B cell (primary cell): ENCODE measurements around the gene VOPP1. TPM values are rescaled to one million over a fixed set of nuclear protein-coding genes. Genes with fewer than 3 reads are reported as not detected.
A peak's percentile ranks its signal among the peaks of the same experiment; 100 is the strongest.

Experiments
- ATAC-seq: fragments of 200-7000 bp; cut with Tn5 transposase; one replicate; pipeline ENCODE4 v1.10.0; 2021; ENCODE audit warnings: low read depth, mild to moderate bottlenecking, moderate number of reproducible peaks, moderate library complexity
- CTCF ChIA-PET: fragments of 350-600 bp; sonication (Branson Sonifier 250); formaldehyde crosslinking; loops from one replicate; lab custom pipeline; 2021; ENCODE audit warnings: antibody characterized with exemption, inconsistent platforms; lab: Charles Lee
- POLR2A ChIA-PET: fragments of 350-600 bp; sonication (Branson Sonifier 250); formaldehyde crosslinking; loops from one replicate; lab custom pipeline; 2021; ENCODE audit warnings: antibody characterized with exemption; lab: Charles Lee
- DNase-seq: peaks from one replicate; pipeline ENCODE4 v3.0.0; 2013
- H2AFZ ChIP-seq: 2 replicates; pipeline ENCODE4 v1.6.1; 2012; ENCODE audit warnings: mild to moderate bottlenecking, low read depth, low read length; ENCODE audit not compliant: insufficient read depth, poor library complexity, severe bottlenecking
- H3K27ac ChIP-seq, 2 donors: 1 replicate in 1 of 2; 2 replicates in 1 of 2; pipeline ENCODE4 v1.5.1; 2012 to 2013; ENCODE audit warnings: low read length in 2 of 2, mild to moderate bottlenecking in 2 of 2, moderate library complexity in 1 of 2
- H3K27me3 ChIP-seq, 4 experiments: fragments of 200-600 bp in 1 of 4; sonication (generic) in 1 of 4; replicated peaks in 1 of 4; 1 replicate in 2 of 4; 2 replicates in 2 of 4; pipeline versions ENCODE4 v1.6.1 to v1.7.0; 2013 to 2016; ENCODE audit warnings: low read length in 3 of 4, mild to moderate bottlenecking in 2 of 4, mixed read lengths in 1 of 4, moderate library complexity in 1 of 4; ENCODE audit not compliant: insufficient read depth in 4 of 4, control insufficient read depth in 3 of 4; ENCODE audit errors: control extremely low read depth in 1 of 4
- H3K36me3 ChIP-seq, 2 experiments: replicated peaks in 1 of 2; 1 replicate in 1 of 2; 2 replicates in 1 of 2; pipeline versions ENCODE4 v1.6.1 to v1.7.1; 2013; ENCODE audit warnings: low read length in 1 of 2; ENCODE audit not compliant: insufficient read depth in 2 of 2, control insufficient read depth in 1 of 2; ENCODE audit errors: control extremely low read depth in 1 of 2, extremely low read depth in 1 of 2
- H3K4me1 ChIP-seq, 2 donors: fragments of 200-600 bp in 1 of 2; sonication (generic) in 1 of 2; 1 replicate in 1 of 2; 2 replicates in 1 of 2; pipeline versions ENCODE4 v1.5.1 to v1.6.1; 2013 to 2017; ENCODE audit warnings: low read length in 2 of 2; ENCODE audit not compliant: control insufficient read depth in 2 of 2, insufficient read depth in 2 of 2
- H3K4me2 ChIP-seq: replicated peaks from 2 replicates; pipeline ENCODE3; 2012; ENCODE audit warnings: mild to moderate bottlenecking, low read depth, low read length; ENCODE audit not compliant: poor library complexity, severe bottlenecking
- H3K4me3 ChIP-seq, 5 experiments: fragments of 200-600 bp in 1 of 5; sonication (generic) in 1 of 5; 1 replicate in 3 of 5; 2 replicates in 2 of 5; pipeline versions ENCODE4 v1.5.1 to v1.7.0; 2011 to 2016; ENCODE audit warnings: low read length in 4 of 5, mild to moderate bottlenecking in 4 of 5, low read depth in 2 of 5, control low read depth in 1 of 5, moderate library complexity in 1 of 5; ENCODE audit not compliant: insufficient read depth in 1 of 5; ENCODE audit errors: control extremely low read depth in 1 of 5, extremely low read depth in 1 of 5
- H3K79me2 ChIP-seq: fragments of 200-600 bp; sonication (generic); one replicate; pipeline ENCODE4 v1.6.0; 2016; ENCODE audit warnings: low read length; ENCODE audit not compliant: control insufficient read depth, insufficient read depth
- H3K9ac ChIP-seq: fragments of 200-600 bp; sonication (generic); 2 replicates; pipeline ENCODE4 v1.6.1; 2017; ENCODE audit warnings: mild to moderate bottlenecking, low read length, moderate library complexity
- H3K9me3 ChIP-seq, 3 donors: one replicate each; pipeline versions ENCODE4 v1.6.1 to v1.7.1; 2013; ENCODE audit warnings: low read length in 2 of 3; ENCODE audit not compliant: control insufficient read depth in 2 of 3, insufficient read depth in 1 of 3; ENCODE audit errors: control extremely low read depth in 1 of 3
- H4K20me1 ChIP-seq: 2 replicates; pipeline ENCODE4 v1.6.0; 2012; ENCODE audit warnings: mild to moderate bottlenecking, low read length; ENCODE audit not compliant: insufficient read depth, control insufficient read depth, poor library complexity, severe bottlenecking
- H3K27ac Mint-ChIP-seq: one replicate; pipeline ENCODE4 v1.8.0; 2021; ENCODE audit warnings: mixed read lengths
- H3K27me3 Mint-ChIP-seq: one replicate; pipeline ENCODE4 v1.8.0; 2021; ENCODE audit warnings: mixed read lengths
- H3K4me1 Mint-ChIP-seq: one replicate; pipeline ENCODE4 v1.8.0; 2021; ENCODE audit warnings: mixed read lengths
- H3K4me3 Mint-ChIP-seq: one replicate; pipeline ENCODE4 v1.8.0; 2021; ENCODE audit warnings: mixed read lengths
- H3K9me3 Mint-ChIP-seq: one replicate; pipeline ENCODE4 v1.8.0; 2022; ENCODE audit warnings: mixed read lengths; ENCODE audit not compliant: insufficient read depth
- EZH2 ChIP-seq: IDR thresholded peaks from 2 replicates; pipeline ENCODE4 v1.6.1; 2012; ENCODE audit warnings: borderline replicate concordance, low read depth, mild to moderate bottlenecking, moderate library complexity, low read length; ENCODE audit not compliant: insufficient read depth, poor library complexity, severe bottlenecking
- WGBS: methylation state at CpG from one replicate; pipeline ENCODE4 v1.1.5; 2013; ENCODE audit warnings: missing lambda C conversion rate; ENCODE audit not compliant: insufficient coverage; 5-methylcytosine and 5-hydroxymethylcytosine counted together
- intact Hi-C: fragments of 100-400 bp; cut with micrococcal nuclease; formaldehyde crosslinking; loops from one replicate; pipeline ENCODE4 v1.10.0; 2022
- polyA plus RNA-seq: library from polyadenylated mRNA; depleted of rRNA; stranded (reverse); fragments of >200 nt; gene quantifications from 2 replicates; pipeline ENCODE4 v1.2.3, GENCODE V29; 2012
- total RNA-seq, 2 donors: library from RNA; stranded (reverse); fragments of 120-200 nt in 1 of 2; gene quantifications; 1 replicate in 1 of 2; 2 replicates in 1 of 2; pipeline versions ENCODE4 v1.2.3 to v1.2.4, GENCODE V29; 2013 to 2022
- TF ChIP-seq, protein P1 (sequence below): fragments of 200-600 bp; IDR thresholded peaks from one replicate; pipeline ENCODE4 v1.8.0; 2022; ENCODE audit warnings: antibody characterized with exemption, mild to moderate bottlenecking

VOPP1 gene
- total and polyA plus RNA-seq, 2 donors (not counting 1 experiment from before 2014, with no cell fraction given), result 53.2 to 256 TPM

DNA sequence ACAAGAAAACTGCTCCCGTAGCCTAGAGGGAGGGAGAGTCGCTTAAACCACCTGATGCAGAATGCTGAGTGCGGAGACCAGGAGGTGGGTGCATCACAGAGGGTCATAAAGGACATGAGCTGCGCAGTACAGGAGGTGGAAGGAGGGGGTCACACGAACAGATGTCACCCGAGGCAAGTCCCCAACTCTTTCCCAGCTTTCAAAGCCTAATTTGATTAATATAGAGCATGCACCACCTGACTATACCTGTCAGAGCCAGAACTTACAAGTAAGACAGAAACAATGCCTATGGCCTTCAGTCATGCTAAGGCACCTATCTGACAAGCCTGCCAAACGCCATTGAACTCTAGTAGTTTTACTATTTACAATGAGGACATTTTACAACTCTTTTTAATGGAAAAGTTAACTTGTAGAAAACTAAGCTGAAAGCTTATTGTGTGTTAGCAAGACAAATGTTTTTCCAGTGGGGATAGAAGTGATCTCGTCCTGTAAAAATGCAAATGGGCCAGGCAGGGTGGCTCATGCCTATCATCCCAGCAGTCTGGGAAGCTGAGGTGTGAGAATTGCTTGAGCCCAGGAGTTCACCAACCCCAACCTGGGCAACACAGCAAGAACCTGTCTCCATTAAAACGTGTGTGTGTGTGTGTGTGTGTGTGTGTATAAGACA lies 1.1 kb upstream of the VOPP1 start:
- no peaks in the 10 kb centered on the region for H4K20me1 ChIP-seq
- intact Hi-C loops, result no loop called here

More for the DNA sequence above, 1.1 kb upstream of the VOPP1 start:
- peak overlapping the region in 1 of 2 donors; percentile 83 for H3K27ac ChIP-seq
- H3K27me3 ChIP-seq, result no peaks in the 10 kb centered on the region
- no peak for TF ChIP-seq EZH2
- TF ChIP-seq, protein P1, sequence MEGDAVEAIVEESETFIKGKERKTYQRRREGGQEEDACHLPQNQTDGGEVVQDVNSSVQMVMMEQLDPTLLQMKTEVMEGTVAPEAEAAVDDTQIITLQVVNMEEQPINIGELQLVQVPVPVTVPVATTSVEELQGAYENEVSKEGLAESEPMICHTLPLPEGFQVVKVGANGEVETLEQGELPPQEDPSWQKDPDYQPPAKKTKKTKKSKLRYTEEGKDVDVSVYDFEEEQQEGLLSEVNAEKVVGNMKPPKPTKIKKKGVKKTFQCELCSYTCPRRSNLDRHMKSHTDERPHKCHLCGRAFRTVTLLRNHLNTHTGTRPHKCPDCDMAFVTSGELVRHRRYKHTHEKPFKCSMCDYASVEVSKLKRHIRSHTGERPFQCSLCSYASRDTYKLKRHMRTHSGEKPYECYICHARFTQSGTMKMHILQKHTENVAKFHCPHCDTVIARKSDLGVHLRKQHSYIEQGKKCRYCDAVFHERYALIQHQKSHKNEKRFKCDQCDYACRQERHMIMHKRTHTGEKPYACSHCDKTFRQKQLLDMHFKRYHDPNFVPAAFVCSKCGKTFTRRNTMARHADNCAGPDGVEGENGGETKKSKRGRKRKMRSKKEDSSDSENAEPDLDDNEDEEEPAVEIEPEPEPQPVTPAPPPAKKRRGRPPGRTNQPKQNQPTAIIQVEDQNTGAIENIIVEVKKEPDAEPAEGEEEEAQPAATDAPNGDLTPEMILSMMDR, result no peak
- Mint-ChIP-seq H3K9me3 (no peaks in the 10 kb centered on the region), H3K27me3 (no peaks in the 10 kb centered on the region), H3K4me1 (peaks cover 43% of the 10 kb centered on the region), H3K4me3 (peak overlapping the region; percentile 88), H3K27ac (peak overlapping the region; percentile 96)
- H3K4me2 ChIP-seq, result peak overlapping the region; percentile 90
- H3K9me3 ChIP-seq, result no peaks in the 10 kb centered on the region
- peak overlapping the region; percentile 27 to 87 (median 71) for H3K4me3 ChIP-seq
- no peak for DNase-seq
- H3K36me3 ChIP-seq, result no peaks in the 10 kb centered on the region
- peak overlapping the region; percentile 90 for H2AFZ ChIP-seq
- CTCF ChIA-PET, result interaction anchor here (0.6 to 11.0 kb wide), 10 partner anchors 12 to 158 kb away, joined by 3 to 73 read pairs (median 4); no protein-coding TSS in a partner anchor
- peaks cover 38% of the 10 kb centered on the region for H3K79me2 ChIP-seq
- peak overlapping the region; percentile 77 for H3K9ac ChIP-seq
- POLR2A ChIA-PET, result interaction anchor here (0.8 to 11.0 kb wide), 8 partner anchors 15 to 208 kb away, joined by 3 to 157 read pairs (median 4); no protein-coding TSS in a partner anchor
- ATAC-seq, result no peak
- WGBS, result 63% methylated on average over 3 of the region's 9 CpGs
- H3K4me1 ChIP-seq, result peaks cover 44 to 52% of the 10 kb centered on the region in 2 donors
